HepG2 (cell line): Measurements from ENCODE around the gene ZKSCAN1. TPM values are rescaled to one million over a fixed set of nuclear protein-coding genes. Genes with fewer than 3 reads are reported as not detected.

Experiments
- ATAC-seq: fragments of 200-7000 bp; cut with Tn5 transposase; 3 replicates; pipeline ENCODE4 v1.9.1; 2020; ENCODE audit warnings: mild to moderate bottlenecking, moderate library complexity
- BruUV-seq: library from RNA; stranded (reverse); fragments of 400-500 nt; replicated peaks from 2 replicates; lab custom pipeline; 2021; lab: Mats Ljungman, UMichigan
- CTCF ChIA-PET: fragments of 300-600 bp; formaldehyde crosslinking; extraction: SDS; loops from one replicate; lab custom pipeline; 2021; ENCODE audit warnings: low total read pairs, inconsistent platforms, low intra/inter-chr PET ratio; lab: Yijun Ruan, JAX
- POLR2A ChIA-PET: fragments of 350-600 bp; sonication (Branson Sonifier 250); formaldehyde crosslinking; loops from one replicate; lab custom pipeline; 2020; ENCODE audit warnings: antibody characterized with exemption, inconsistent platforms; lab: Yijun Ruan, JAX
- DNase-seq: peaks from one replicate; pipeline ENCODE4 v3.0.0-alpha.2; 2015; ENCODE audit warnings: low spot score
- FAIRE-seq: peaks from 3 replicates; lab custom pipeline; 2011; peaks lifted over from hg19 to GRCh38; lab: Jason Lieb, UNC
- H2AFZ ChIP-seq: one replicate; pipeline ENCODE4 v1.6.1; 2011; ENCODE audit warnings: low read length, inconsistent platforms
- H3K27ac ChIP-seq: fragments of 300-600 bp; 3 replicates; pipeline ENCODE4 v1.8.0; 2011; ENCODE audit warnings: mixed run types, mild to moderate bottlenecking, mixed read lengths, low read length, inconsistent platforms; ENCODE audit not compliant: insufficient read depth; ENCODE audit errors: extremely low read length
- H3K27me3 ChIP-seq, 2 experiments: fragments of 200-600 bp in 1 of 2; 2 replicates in 1 of 2; 3 replicates in 1 of 2; pipeline versions ENCODE4 v1.6.0 to v1.8.0; 2011; ENCODE audit warnings: low read length in 2 of 2, mild to moderate bottlenecking in 2 of 2, moderate library complexity in 2 of 2, inconsistent platforms in 1 of 2; ENCODE audit not compliant: insufficient read depth in 2 of 2, control insufficient read depth in 1 of 2
- H3K36me3 ChIP-seq, 2 experiments: fragments of 200-600 bp in 1 of 2; replicated peaks in 1 of 2; 2 replicates in 1 of 2; 3 replicates in 1 of 2; pipeline versions ENCODE4 v1.5.1 to v1.8.0; 2011; ENCODE audit warnings: low read length in 2 of 2, inconsistent platforms in 1 of 2; ENCODE audit not compliant: insufficient read depth in 2 of 2, control insufficient read depth in 1 of 2
- H3K4me1 ChIP-seq: 2 replicates; pipeline ENCODE4 v1.5.1; 2012; ENCODE audit warnings: low read length, inconsistent platforms; ENCODE audit not compliant: insufficient read depth
- H3K4me2 ChIP-seq: 2 replicates; pipeline ENCODE4 v1.6.0; 2011; ENCODE audit warnings: low read depth, low read length, inconsistent platforms
- H3K4me3 ChIP-seq, 3 experiments: fragments of 200-600 bp in 1 of 3; sonication (generic), shearing (Covaris generic) in 1 of 3; replicated peaks in 1 of 3; 2 replicates each; pipeline ENCODE4 v1.5.1; 2011 to 2016; ENCODE audit warnings: low read length in 3 of 3, inconsistent platforms in 2 of 3, low read depth in 2 of 3, mild to moderate bottlenecking in 2 of 3, control low read depth in 1 of 3, mixed read lengths in 1 of 3; ENCODE audit not compliant: insufficient read depth in 1 of 3
- H3K79me2 ChIP-seq: one replicate; pipeline ENCODE4 v1.6.1; 2011; ENCODE audit warnings: low read length, inconsistent platforms; ENCODE audit not compliant: insufficient read depth
- H3K9ac ChIP-seq: 2 replicates; pipeline ENCODE4 v1.6.0; 2011; ENCODE audit warnings: mild to moderate bottlenecking, low read depth, low read length, inconsistent platforms; ENCODE audit not compliant: insufficient read depth
- H3K9me3 ChIP-seq: 2 replicates; pipeline ENCODE4 v1.5.1; 2012; ENCODE audit warnings: mild to moderate bottlenecking, low read length
- H4K20me1 ChIP-seq: 2 replicates; pipeline ENCODE4 v1.6.0; 2011; ENCODE audit warnings: inconsistent platforms, mild to moderate bottlenecking, low read length, moderate library complexity; ENCODE audit not compliant: insufficient read depth
- ATF3 ChIP-seq: sonication (generic); formaldehyde crosslinking; IDR thresholded peaks from 2 replicates; pipeline ENCODE4 v1.4.0; 2020; ENCODE audit warnings: missing genetic modification reagents
- HDAC2 ChIP-seq: sonication (generic); formaldehyde crosslinking; IDR thresholded peaks from 2 replicates; pipeline ENCODE4 v1.4.0; 2020; ENCODE audit warnings: missing genetic modification reagents
- HMGA1 ChIP-seq: sonication (generic); formaldehyde crosslinking; conservative IDR thresholded peaks from 2 replicates; pipeline ENCODE4 v1.4.0; 2020; ENCODE audit warnings: missing genetic modification reagents
- HMGXB3 ChIP-seq: sonication (generic); formaldehyde crosslinking; IDR thresholded peaks from 2 replicates; pipeline ENCODE4 v1.4.0; 2020; ENCODE audit warnings: missing genetic modification reagents, borderline replicate concordance
- LBX2 ChIP-seq: sonication (generic); formaldehyde crosslinking; IDR thresholded peaks from 2 replicates; pipeline ENCODE4 v1.5.0; 2020; ENCODE audit warnings: missing genetic modification reagents, mild to moderate bottlenecking, borderline replicate concordance
- MED13 ChIP-seq: sonication (generic); formaldehyde crosslinking; IDR thresholded peaks from 2 replicates; pipeline ENCODE4 v1.5.0; 2020; ENCODE audit warnings: missing genetic modification reagents
- MYC ChIP-seq: sonication (generic); formaldehyde crosslinking; IDR thresholded peaks from 2 replicates; pipeline ENCODE4 v1.9.0; 2021; ENCODE audit warnings: missing genetic modification reagents, borderline replicate concordance
- PRMT3 ChIP-seq: sonication (generic); formaldehyde crosslinking; IDR thresholded peaks from 2 replicates; pipeline ENCODE4 v1.8.1; 2022; ENCODE audit warnings: low read depth, mild to moderate bottlenecking, moderate library complexity, missing genetic modification reagents, borderline replicate concordance
- TOPORS ChIP-seq: sonication (generic); formaldehyde crosslinking; IDR thresholded peaks from 2 replicates; pipeline ENCODE4 v1.8.0; 2023; ENCODE audit warnings: mild to moderate bottlenecking, missing genetic modification reagents
- ZNF253 ChIP-seq: sonication (generic); formaldehyde crosslinking; IDR thresholded peaks from 2 replicates; pipeline ENCODE4 v1.8.0; 2022; ENCODE audit warnings: mild to moderate bottlenecking, missing genetic modification reagents, borderline replicate concordance
- ZNF549 ChIP-seq: sonication (generic); formaldehyde crosslinking; IDR thresholded peaks from 2 replicates; pipeline ENCODE4 v1.5.0; 2020; ENCODE audit warnings: missing genetic modification reagents
- ZNF740 ChIP-seq: sonication (generic); formaldehyde crosslinking; IDR thresholded peaks from 2 replicates; pipeline ENCODE4 v1.4.0; 2020; ENCODE audit warnings: missing genetic modification reagents
- ZNF749 ChIP-seq: sonication (generic); formaldehyde crosslinking; IDR thresholded peaks from 2 replicates; pipeline ENCODE4 v1.8.0; 2022; ENCODE audit warnings: mild to moderate bottlenecking, missing genetic modification reagents, moderate library complexity, borderline replicate concordance
- ZNF770 ChIP-seq: sonication (generic); formaldehyde crosslinking; IDR thresholded peaks from 2 replicates; pipeline ENCODE4 v1.5.0; 2020; ENCODE audit warnings: mild to moderate bottlenecking, missing genetic modification reagents
- ZNF782 ChIP-seq: sonication (generic); formaldehyde crosslinking; IDR thresholded peaks from 2 replicates; pipeline ENCODE4 v1.4.0; 2020; ENCODE audit warnings: missing genetic modification reagents, mild to moderate bottlenecking, borderline replicate concordance
- WGBS: methylation state at CpG from one replicate; pipeline ENCODE4 v1.1.6; 2017; ENCODE audit warnings: low lambda C conversion rate; 5-methylcytosine and 5-hydroxymethylcytosine counted together
- in situ Hi-C: cut with HindIII; loops from 2 replicates; pipeline ENCODE4 v1.10.0; 2017; ENCODE audit warnings: low pct_unique_long_range_greater_than_20kb; ENCODE audit not compliant: extremely low pct_ligation_motif_present
- intact Hi-C: fragments of 100-400 bp; cut with micrococcal nuclease; formaldehyde crosslinking; loops from one replicate; pipeline ENCODE4 v1.10.0; 2022; ENCODE audit not compliant: unreplicated experiment
- polyA plus RNA-seq, 8 experiments: library from polyadenylated mRNA; depleted of rRNA in 3 of 8; stranded (reverse) in 7 of 8; unstranded in 1 of 8; fragments of >200 nt; fragmentation: Illumina TruSeq in 4 of 8; extraction: Trizol in 4 of 8; gene quantifications; 2 replicates each; pipeline versions ENCODE4 v1.2.1 to v1.2.3, GENCODE V29; 2011 to 2016; ENCODE audit warnings: low read depth in 4 of 8, missing spikeins in 1 of 8, mixed read lengths in 1 of 8; ENCODE audit not compliant: insufficient read depth in 1 of 8
- total RNA-seq, 5 experiments: library from RNA; depleted of rRNA; stranded (reverse); fragments of >200 nt; fragmentation: Illumina TruSeq; extraction: Trizol; gene quantifications; 2 replicates each; pipeline ENCODE4 v1.2.3, GENCODE V29; 2016; ENCODE audit warnings: low read depth in 1 of 5

The ZKSCAN1 gene
- total and polyA plus RNA-seq, 2 of the 13 experiments (the other 11 are each of a cell fraction or from before 2014, with no cell fraction given), result 46.4 to 60.6 TPM

- ATAC-seq (no peak), DNase-seq (no peak), FAIRE-seq (no peak)
- in situ Hi-C loops, result no loop called here
- WGBS, result 56% methylated on average over 15 of the region's 15 CpGs
- ChIA-PET POLR2A (interaction anchor here (0.7 to 3.3 kb wide), 15 partner anchors 16 to 104 kb away, joined by 3 to 45 read pairs (median 5); partner anchors contain the start of genes AP4M1, MCM7, TRIM4 and ZKSCAN1), CTCF (interaction anchor here (1.5 kb wide), 1 partner anchor 56 kb away, joined by 5 read pairs; no protein-coding TSS in a partner anchor)
- Histone ChIP-seq H3K4me2 (peak overlapping the region; percentile 72), H4K20me1 (no peaks in the 10 kb centered on the region), H3K79me2 (no peaks in the 10 kb centered on the region), H3K4me3 (peak overlapping the region; percentile 20 to 59 (median 48); a peak in 5 of 6 replicates), H3K9me3 (no peaks in the 10 kb centered on the region), H3K27ac (peak overlapping the region; percentile 95), H3K36me3 (no peaks in the 10 kb centered on the region), H2AFZ (no peak overlapping the region), H3K4me1 (peaks cover 91% of the 10 kb centered on the region), H3K27me3 (no peaks in the 10 kb centered on the region), H3K9ac (peak overlapping the region; percentile 83)
- no TSS peak for BruUV-seq
- intact Hi-C loops, result loop anchor here (2.0 kb wide), 1 partner anchor 20 kb away; no protein-coding TSS in a partner anchor
- TF ChIP-seq ZNF782 (CRISPR knock-in tag), result no peak
- TF ChIP-seq HMGXB3 (CRISPR knock-in tag), result no peak
- no peak for TF ChIP-seq HMGA1 (CRISPR knock-in tag)
- TF ChIP-seq ZNF253 (CRISPR knock-in tag), result 0 out of 2 replicates have a peak, but pooled peaks have one; percentile 3
- no peak for TF ChIP-seq MED13
- 0 out of 2 replicates have a peak, but pooled peaks have one; percentile 8 for TF ChIP-seq PRMT3 (CRISPR knock-in tag)
- TF ChIP-seq ZNF770 (CRISPR knock-in tag), result peak; percentile 93; the same call in 1 of the 2 replicates
- TF ChIP-seq HDAC2, result no peak
- TF ChIP-seq TOPORS (CRISPR knock-in tag), result no peak
- no peak for TF ChIP-seq ZNF740 (CRISPR knock-in tag)
- TF ChIP-seq MYC (CRISPR knock-in tag), result no peak
- no peak for TF ChIP-seq LBX2 (CRISPR knock-in tag)
- TF ChIP-seq ATF3 (CRISPR knock-in tag), result no peak
- no peak for TF ChIP-seq ZNF549 (CRISPR knock-in tag)
- no peak for TF ChIP-seq ZNF749 (CRISPR knock-in tag)
Observed at GRCh38 chr7:99996755-99997544, 18.4 kb upstream of the ZKSCAN1 start.
